GM12891 (cell line): ENCODE data around the gene ABCC3.

Experiments used
- POLR2A ChIP-seq: IDR thresholded peaks from 2 replicates; pipeline ENCODE4 v1.6.1; 2011; ENCODE audit warnings: low read depth, low read length, control low read depth
- POLR2AphosphoS5 ChIP-seq: IDR thresholded peaks from 2 replicates; pipeline ENCODE4 v1.6.1; 2011; ENCODE audit warnings: low read depth, low read length, control low read depth

- no peak for TF ChIP-seq POLR2A
- no peak for TF ChIP-seq POLR2AphosphoS5
These were observed 8.6 kb upstream of the ABCC3 start for GRCh38 chr17:50626037-50626574.
